Karpas-422 (cell line): Measurements from ENCODE around the gene RIMBP2. TPM values are rescaled to one million over a fixed set of nuclear protein-coding genes. Genes with fewer than 3 reads are reported as not detected.

ENCODE experiments used
- DNase-seq: peaks from one replicate; pipeline ENCODE4 v3.0.0-alpha.2; 2015
- H2AFZ ChIP-seq: fragments of 200-600 bp; sonication (generic); 2 replicates; pipeline ENCODE4 v1.6.1; 2014; ENCODE audit warnings: antibody characterized with exemption, low read length, mixed read lengths
- H3K27ac ChIP-seq: fragments of 200-600 bp; sonication (generic); 2 replicates; pipeline ENCODE4 v1.5.1; 2014; ENCODE audit warnings: mild to moderate bottlenecking, low read length, moderate library complexity
- H3K27me3 ChIP-seq: fragments of 200-600 bp; sonication (generic); 2 replicates; pipeline ENCODE4 v1.6.1; 2014; ENCODE audit warnings: low read length, mixed read lengths
- H3K36me3 ChIP-seq: fragments of 200-600 bp; sonication (generic); 2 replicates; pipeline ENCODE4 v1.6.1; 2014; ENCODE audit warnings: low read length, mixed read lengths; ENCODE audit not compliant: insufficient read depth
- H3K4me1 ChIP-seq: fragments of 200-600 bp; sonication (generic); 2 replicates; pipeline ENCODE4 v1.6.1; 2014; ENCODE audit warnings: mild to moderate bottlenecking, low read length, mixed read lengths
- H3K4me2 ChIP-seq: fragments of 200-600 bp; sonication (generic); 2 replicates; pipeline ENCODE4 v1.6.1; 2014; ENCODE audit warnings: low read length, low read depth, mild to moderate bottlenecking; ENCODE audit not compliant: poor library complexity, severe bottlenecking
- H3K4me3 ChIP-seq: fragments of 200-600 bp; sonication (generic); 2 replicates; pipeline ENCODE4 v1.5.1; 2014; ENCODE audit warnings: mild to moderate bottlenecking, antibody characterized with exemption, low read length, mixed read lengths
- H3K79me2 ChIP-seq: fragments of 200-600 bp; sonication (generic); 2 replicates; pipeline ENCODE4 v1.6.1; 2014; ENCODE audit warnings: mild to moderate bottlenecking, low read length, mixed read lengths
- H3K9ac ChIP-seq: fragments of 200-600 bp; sonication (generic); 2 replicates; pipeline ENCODE4 v1.6.0; 2014; ENCODE audit warnings: low read length
- H3K9me2 ChIP-seq: fragments of 200-600 bp; sonication (generic), shearing (Covaris generic); replicated peaks from 2 replicates; pipeline ENCODE4 v1.6.0; 2014; ENCODE audit warnings: mild to moderate bottlenecking, low read length, moderate library complexity; ENCODE audit not compliant: insufficient read depth
- H3K9me3 ChIP-seq: fragments of 300-700, 200-600 bp; sonication (generic); 2 replicates; pipeline ENCODE4 v1.6.1; 2014; ENCODE audit warnings: low read length, mixed read lengths
- H4K20me1 ChIP-seq: fragments of 200-600 bp; sonication (generic); 2 replicates; pipeline ENCODE4 v1.6.1; 2014; ENCODE audit warnings: mild to moderate bottlenecking, antibody characterized with exemption, low read length, low read depth; ENCODE audit not compliant: insufficient read depth
- total RNA-seq: library from RNA; depleted of rRNA; stranded (reverse); fragments of >200 nt; shearing (Covaris generic); gene quantifications from 2 replicates; pipeline ENCODE4 v1.2.3, GENCODE V29; 2014; ENCODE audit warnings: low replicate concordance

RIMBP2 gene
- total RNA-seq, 1 experiment from 2014 or later: not detected

DNA sequence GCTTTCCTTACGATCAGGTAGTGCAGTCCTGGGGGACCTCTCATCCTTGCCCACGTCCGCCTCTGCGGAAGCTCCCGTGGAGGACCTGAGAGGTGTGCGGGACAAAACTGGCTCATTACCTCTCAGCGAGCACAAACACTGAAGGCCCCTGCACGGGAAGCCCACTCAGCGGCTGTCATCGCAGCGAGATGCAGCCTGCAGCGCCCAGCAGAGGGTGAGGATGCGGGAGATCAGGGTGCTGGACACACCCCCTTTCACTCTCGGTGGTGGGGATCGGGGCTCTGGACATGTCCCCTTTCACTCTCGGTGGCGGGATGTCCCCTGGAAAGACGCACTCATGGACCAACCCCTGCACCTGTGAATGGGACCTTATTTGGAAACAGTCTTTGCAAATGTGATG is 266.8 kb downstream of the RIMBP2 start:
- H3K9me2 ChIP-seq: no peaks in the 10 kb centered on the region
- no peaks in the 10 kb centered on the region for H3K9me3 ChIP-seq
- no peak overlapping the region for H3K27ac ChIP-seq
- H3K27me3 ChIP-seq: no peaks in the 10 kb centered on the region
- H3K36me3 ChIP-seq: no peaks in the 10 kb centered on the region
- no peaks in the 10 kb centered on the region for H3K79me2 ChIP-seq
- H2AFZ ChIP-seq: no peak overlapping the region
- DNase-seq: no peak
- no peak overlapping the region for H3K9ac ChIP-seq
- H3K4me2 ChIP-seq: no peak overlapping the region
- H4K20me1 ChIP-seq: no peaks in the 10 kb centered on the region
- no peak overlapping the region for H3K4me3 ChIP-seq
- H3K4me1 ChIP-seq: no peaks in the 10 kb centered on the region

DNA sequence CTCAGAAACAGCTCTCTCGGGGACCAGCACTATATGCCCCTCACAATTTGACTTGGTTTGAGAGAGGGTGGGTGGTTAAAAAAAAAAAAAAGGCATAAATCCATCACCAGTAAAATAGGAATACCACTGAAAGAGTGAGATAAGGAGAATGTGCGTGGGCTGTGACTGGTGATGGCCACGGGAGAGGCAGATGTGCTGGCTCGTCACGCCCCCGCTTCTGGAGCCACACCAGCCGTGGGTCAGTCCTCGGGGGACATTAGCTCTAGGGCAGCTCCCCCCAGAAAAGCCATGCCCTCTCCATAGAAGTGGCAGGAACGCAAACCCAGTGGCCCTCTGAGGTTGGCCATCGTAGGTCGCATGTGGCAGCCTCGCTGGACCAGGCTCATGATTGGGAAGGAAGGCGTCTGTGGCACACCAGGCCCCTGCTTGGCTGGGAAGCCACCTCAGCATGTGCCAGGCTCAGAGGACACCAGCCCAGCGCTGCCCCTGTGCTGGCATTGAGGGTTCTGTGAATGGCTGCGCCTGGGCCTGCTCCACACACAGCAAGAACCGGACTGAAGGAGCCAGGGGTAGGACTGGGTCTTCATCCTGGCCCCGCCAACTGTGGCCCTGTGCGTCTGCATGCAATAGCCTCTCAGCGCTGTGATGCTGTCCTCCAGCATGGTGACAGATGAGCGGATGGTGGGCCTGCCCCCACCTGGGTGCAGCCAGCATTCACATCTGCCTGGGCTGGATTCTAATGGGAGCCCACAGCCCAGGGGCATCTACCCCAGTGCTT is 267.9 kb downstream of the RIMBP2 start:
- Histone ChIP-seq H3K27me3 (no peaks in the 10 kb centered on the region), H3K9ac (no peak overlapping the region), H3K4me3 (no peak overlapping the region), H3K9me3 (no peaks in the 10 kb centered on the region), H3K36me3 (no peaks in the 10 kb centered on the region), H2AFZ (no peak overlapping the region), H3K79me2 (no peaks in the 10 kb centered on the region), H3K4me2 (no peak overlapping the region), H3K9me2 (no peaks in the 10 kb centered on the region), H4K20me1 (no peaks in the 10 kb centered on the region), H3K27ac (no peak overlapping the region), H3K4me1 (no peaks in the 10 kb centered on the region)
- no peak for DNase-seq

DNA sequence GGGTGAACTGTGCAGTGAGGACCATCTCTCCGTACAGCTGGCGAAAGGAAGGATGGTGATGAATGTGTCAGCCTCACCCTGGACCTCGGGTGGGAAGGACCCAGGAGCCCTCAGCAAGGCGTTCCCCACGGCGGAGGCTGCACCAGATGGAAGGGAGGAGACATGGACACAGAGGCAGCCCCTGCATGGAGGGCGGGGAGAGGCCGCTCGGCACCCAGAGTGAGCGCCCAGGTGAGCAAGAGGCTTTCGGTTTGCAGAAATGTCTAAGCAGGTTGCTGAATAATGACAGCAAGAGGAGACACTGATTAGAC is 268.5 kb downstream of the RIMBP2 start:
- H3K9ac ChIP-seq: no peak overlapping the region
- no peaks in the 10 kb centered on the region for H3K4me1 ChIP-seq
- H3K9me3 ChIP-seq: no peaks in the 10 kb centered on the region
- no peaks in the 10 kb centered on the region for H3K27me3 ChIP-seq
- no peak overlapping the region for H3K27ac ChIP-seq
- no peak overlapping the region for H3K4me3 ChIP-seq
- no peak overlapping the region for H2AFZ ChIP-seq
- H3K36me3 ChIP-seq: no peaks in the 10 kb centered on the region
- no peak for DNase-seq
- no peaks in the 10 kb centered on the region for H3K9me2 ChIP-seq
- no peaks in the 10 kb centered on the region for H3K79me2 ChIP-seq
- no peak overlapping the region for H3K4me2 ChIP-seq
- H4K20me1 ChIP-seq: no peaks in the 10 kb centered on the region

GRCh38 chr12:130446846-130447654 is 269.0 kb downstream of the RIMBP2 start:
- Histone ChIP-seq H3K27me3 (no peaks in the 10 kb centered on the region), H3K36me3 (no peaks in the 10 kb centered on the region), H3K27ac (no peak overlapping the region), H3K9me2 (no peaks in the 10 kb centered on the region), H3K9ac (no peak overlapping the region), H2AFZ (no peak overlapping the region), H4K20me1 (no peaks in the 10 kb centered on the region), H3K4me1 (no peaks in the 10 kb centered on the region), H3K4me2 (no peak overlapping the region), H3K4me3 (no peak overlapping the region), H3K9me3 (no peaks in the 10 kb centered on the region), H3K79me2 (no peaks in the 10 kb centered on the region)
- DNase-seq: no peak

GRCh38 chr12:130444986-130445385 is 271.1 kb downstream of the RIMBP2 start:
- no peak overlapping the region for H2AFZ ChIP-seq
- no peak overlapping the region for H3K27ac ChIP-seq
- H3K36me3 ChIP-seq: no peaks in the 10 kb centered on the region
- no peak for DNase-seq
- no peaks in the 10 kb centered on the region for H4K20me1 ChIP-seq
- no peaks in the 10 kb centered on the region for H3K9me2 ChIP-seq
- H3K9ac ChIP-seq: no peak overlapping the region
- H3K9me3 ChIP-seq: peaks cover 2% of the 10 kb centered on the region; the same call in 1 of the 2 replicates
- H3K79me2 ChIP-seq: no peaks in the 10 kb centered on the region
- H3K27me3 ChIP-seq: no peaks in the 10 kb centered on the region
- H3K4me2 ChIP-seq: no peak overlapping the region
- H3K4me1 ChIP-seq: no peaks in the 10 kb centered on the region
- H3K4me3 ChIP-seq: no peak overlapping the region

DNA sequence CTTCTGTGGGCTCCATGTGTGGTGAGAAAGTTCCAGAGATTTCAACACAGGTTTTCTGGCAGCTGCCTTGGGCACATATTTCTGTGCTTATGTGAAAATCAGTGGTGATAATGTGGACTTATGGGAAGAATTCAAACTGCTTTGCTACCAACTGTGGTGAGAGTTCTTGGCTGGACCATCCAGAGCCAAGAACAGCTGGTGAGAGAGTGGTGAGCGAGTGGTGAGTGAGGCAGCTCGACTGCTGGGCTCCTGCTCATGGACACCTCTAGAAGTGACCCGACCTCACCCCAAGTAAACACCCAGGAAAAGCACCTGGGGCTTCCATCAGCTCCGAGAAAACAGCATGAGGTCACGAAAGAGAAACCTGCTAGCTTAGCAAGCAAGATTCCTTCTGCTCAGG is 272.0 kb downstream of the RIMBP2 start:
- no peaks in the 10 kb centered on the region for H3K4me1 ChIP-seq
- peaks cover 2% of the 10 kb centered on the region; the same call in 1 of the 2 replicates for H3K9me3 ChIP-seq
- H3K4me3 ChIP-seq: no peak overlapping the region

GRCh38 chr12:130441771-130442760 is 274.0 kb downstream of the RIMBP2 start:
- Histone ChIP-seq H3K79me2 (no peaks in the 10 kb centered on the region), H3K4me3 (no peak overlapping the region), H4K20me1 (no peaks in the 10 kb centered on the region), H3K9ac (no peak overlapping the region), H3K27ac (no peak overlapping the region), H3K36me3 (no peaks in the 10 kb centered on the region), H3K9me3 (peaks cover 2% of the 10 kb centered on the region; the same call in 1 of the 2 replicates), H3K27me3 (no peaks in the 10 kb centered on the region), H2AFZ (no peak overlapping the region), H3K4me1 (no peaks in the 10 kb centered on the region), H3K4me2 (no peak overlapping the region), H3K9me2 (no peaks in the 10 kb centered on the region)
- no peak for DNase-seq

More for the DNA sequence above, 272.0 kb downstream of the RIMBP2 start:
- Histone ChIP-seq H2AFZ (no peak overlapping the region), H3K4me2 (no peak overlapping the region), H3K27me3 (no peaks in the 10 kb centered on the region), H3K27ac (no peak overlapping the region), H3K9ac (no peak overlapping the region), H3K79me2 (no peaks in the 10 kb centered on the region), H3K36me3 (no peaks in the 10 kb centered on the region), H3K9me2 (no peaks in the 10 kb centered on the region), H4K20me1 (no peaks in the 10 kb centered on the region)
- DNase-seq: no peak
